GM21360 (cell line): ENCODE measurements around the gene JDP2.

Experiments used
- ATAC-seq: cut with Tn5 transposase; IDR thresholded peaks from one replicate; pipeline ENCODE4 v1.9.1; 2021; ENCODE audit warnings: mild to moderate bottlenecking, moderate library complexity; ENCODE audit not compliant: unreplicated experiment

Gene JDP2

GRCh38 chr14:75510547-75510946 is 82.7 kb downstream of the JDP2 start:
- ATAC-seq: no peak

- no peak for ATAC-seq
Observed at GRCh38 chr14:75511201-75511600, 83.4 kb downstream of the JDP2 start.

GRCh38 chr14:75513911-75514672 is 86.3 kb downstream of the JDP2 start:
- ATAC-seq: peak; percentile 36

GRCh38 chr14:75514673-75515628 is 87.1 kb downstream of the JDP2 start:
- peak; percentile 39 for ATAC-seq

- peak; percentile 56 for ATAC-seq
Observed at GRCh38 chr14:75515629-75515996, 87.8 kb downstream of the JDP2 start.

GRCh38 chr14:75518625-75519024 is 90.8 kb downstream of the JDP2 start:
- ATAC-seq: no peak

- ATAC-seq: no peak
Observed at GRCh38 chr14:75519394-75519793, 91.6 kb downstream of the JDP2 start.

- no peak for ATAC-seq
Observed at GRCh38 chr14:75519826-75520728, 92.3 kb downstream of the JDP2 start.

GRCh38 chr14:75520852-75521251 is 93.0 kb downstream of the JDP2 start:
- no peak for ATAC-seq

GRCh38 chr14:75521415-75522199 is 93.8 kb downstream of the JDP2 start:
- no peak for ATAC-seq

GRCh38 chr14:75522224-75522982 is 94.6 kb downstream of the JDP2 start, which contains the start of gene BATF:
Gene BATF (plus strand): TSS chr14:75522469. CDS start chr14:75522683, 214 bp downstream.
- peak; percentile 65 for ATAC-seq

GRCh38 chr14:75522983-75523318 is 95.1 kb downstream of the JDP2 start:
- ATAC-seq: no peak
